BLaER1 (cell line): Measurements from ENCODE around the gene ALG1.
A peak's percentile ranks its signal among the peaks of the same experiment; 100 is the strongest.
"Not testable (repeated sequence)": the region's sequence is repeated elsewhere in the genome, so short reads cannot be mapped to it uniquely, and the experiment has no call there.

ENCODE experiments used
- H3K27ac ChIP-seq: shearing (Covaris generic); formaldehyde crosslinking; 2 replicates; pipeline ENCODE4 v1.8.1; 2022
- H3K27me3 ChIP-seq: shearing (Covaris generic); formaldehyde crosslinking; 2 replicates; pipeline ENCODE4 v1.8.1; 2022
- H3K36me3 ChIP-seq: shearing (Covaris generic); formaldehyde crosslinking; 2 replicates; pipeline ENCODE4 v1.8.1; 2022
- H3K4me1 ChIP-seq: shearing (Covaris generic); formaldehyde crosslinking; 2 replicates; pipeline ENCODE4 v1.8.1; 2022
- H3K4me2 ChIP-seq: shearing (Covaris generic); formaldehyde crosslinking; 2 replicates; pipeline ENCODE4 v1.8.1; 2022
- H3K4me3 ChIP-seq: shearing (Covaris generic); formaldehyde crosslinking; 2 replicates; pipeline ENCODE4 v1.8.1; 2022
- H3K9ac ChIP-seq: shearing (Covaris generic); formaldehyde crosslinking; 2 replicates; pipeline ENCODE4 v1.8.1; 2022
- H3K9me3 ChIP-seq: shearing (Covaris generic); formaldehyde crosslinking; 2 replicates; pipeline ENCODE4 v1.8.1; 2022
- H4K20me1 ChIP-seq: shearing (Covaris generic); formaldehyde crosslinking; 2 replicates; pipeline ENCODE4 v1.8.1; 2022
- Cebpa-rat ChIP-seq: shearing (Covaris generic); IDR thresholded peaks from 2 replicates; pipeline ENCODE4 v1.8.1; 2022

The ALG1 gene

DNA sequence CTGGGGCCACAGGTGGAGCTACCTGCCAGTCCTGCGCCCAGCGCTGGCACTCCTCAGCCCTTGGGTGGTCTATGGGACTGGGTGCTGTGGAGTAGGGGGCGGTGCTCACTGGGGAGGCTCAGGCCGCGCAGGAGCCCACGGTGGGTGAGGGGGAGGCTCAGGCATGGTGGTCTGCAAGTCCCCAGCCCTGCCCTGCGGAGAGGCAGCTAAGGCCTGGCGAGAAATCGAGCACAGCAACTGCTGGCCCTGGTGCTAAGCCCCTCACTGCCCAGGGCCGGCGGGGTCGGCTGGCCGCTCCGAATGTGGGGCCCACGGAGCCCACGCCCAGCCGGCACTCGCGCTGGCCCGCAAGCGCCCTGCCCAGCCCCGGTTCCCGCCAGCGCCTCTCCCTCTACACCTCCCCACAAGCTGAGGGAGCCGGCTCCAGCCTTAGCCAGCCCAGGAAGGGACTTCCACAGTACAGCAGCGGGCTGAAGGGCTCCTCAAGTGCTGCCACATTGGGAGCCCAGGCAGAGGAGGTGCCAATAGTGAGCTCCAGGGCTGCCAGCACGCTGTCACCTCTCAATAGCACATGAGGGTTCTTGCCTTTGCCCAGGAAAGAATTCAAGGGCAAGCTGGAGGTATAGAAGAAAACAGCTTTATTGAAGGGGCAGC lies 37.0 kb downstream of the ALG1 start:
- TF ChIP-seq Cebpa-rat, result no peak

DNA sequence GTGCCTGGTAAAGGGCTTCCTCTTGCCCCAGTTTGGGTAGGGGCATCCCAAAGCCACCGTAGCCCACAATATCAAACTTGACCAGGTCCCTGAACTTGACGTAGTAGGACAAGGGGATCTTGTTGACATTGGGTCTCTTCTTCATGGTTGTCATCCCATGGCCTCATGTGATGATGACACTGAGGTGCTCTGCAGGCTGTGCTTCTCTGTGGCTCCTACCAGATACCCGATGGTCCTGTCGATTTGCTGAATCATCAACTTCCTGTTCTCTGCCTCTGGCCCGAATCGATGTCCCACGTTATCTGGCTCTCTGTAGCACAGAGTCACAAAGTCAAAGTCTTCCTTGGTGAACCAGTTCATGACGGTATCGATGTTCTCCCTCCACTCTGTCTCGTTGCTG lies 39.3 kb downstream of the ALG1 start:
- H3K36me3 ChIP-seq, H3K4me2 ChIP-seq, H4K20me1 ChIP-seq, H3K27me3 ChIP-seq, H3K9ac ChIP-seq, H3K4me1 ChIP-seq, H3K27ac ChIP-seq, H3K4me3 ChIP-seq, H3K9me3 ChIP-seq: not testable (repeated sequence)

More for the DNA sequence above, 37.0 kb downstream of the ALG1 start:
- Histone ChIP-seq H3K27ac (no peak overlapping the region), H3K27me3 (no peaks in the 10 kb centered on the region), H3K9ac (no peak overlapping the region), H3K36me3 (no peaks in the 10 kb centered on the region), H3K9me3 (no peaks in the 10 kb centered on the region), H3K4me1 (no peaks in the 10 kb centered on the region), H4K20me1 (no peaks in the 10 kb centered on the region), H3K4me2 (no peak overlapping the region), H3K4me3 (no peak overlapping the region)

DNA sequence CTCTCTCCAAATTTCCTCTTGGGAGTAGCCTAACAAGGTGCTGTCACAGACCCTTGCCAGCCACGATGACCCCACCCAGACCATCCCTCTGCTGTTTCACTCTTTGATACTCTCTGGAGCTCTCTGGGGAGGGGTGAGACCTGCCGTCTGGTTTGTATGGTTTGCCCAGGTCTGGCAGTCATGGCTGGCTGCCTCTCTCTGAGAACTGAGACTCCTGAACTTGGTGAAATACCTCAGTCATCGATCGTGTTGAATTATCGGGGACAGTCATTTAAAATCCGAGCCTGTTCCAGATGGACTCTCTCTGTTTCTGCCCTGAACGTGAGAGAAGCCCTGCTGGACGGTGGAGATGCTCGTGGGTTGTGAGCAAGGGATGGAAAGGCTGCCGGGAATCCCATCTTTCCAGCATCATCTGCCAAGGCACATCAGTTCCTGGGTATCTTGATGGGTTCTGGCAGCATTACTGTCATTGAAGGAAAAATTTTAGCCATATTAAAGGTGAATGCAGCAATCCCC lies 45.2 kb downstream of the ALG1 start:
- H3K4me3 ChIP-seq, H3K9ac ChIP-seq, H3K9me3 ChIP-seq, H3K27ac ChIP-seq, H3K36me3 ChIP-seq: not testable (repeated sequence)
- Histone ChIP-seq H3K27me3 (peaks cover 21% of the 10 kb centered on the region), H4K20me1 (peaks cover 11% of the 10 kb centered on the region), H3K4me1 (peaks cover 13% of the 10 kb centered on the region), H3K4me2 (peak overlapping the region; percentile 50)

DNA sequence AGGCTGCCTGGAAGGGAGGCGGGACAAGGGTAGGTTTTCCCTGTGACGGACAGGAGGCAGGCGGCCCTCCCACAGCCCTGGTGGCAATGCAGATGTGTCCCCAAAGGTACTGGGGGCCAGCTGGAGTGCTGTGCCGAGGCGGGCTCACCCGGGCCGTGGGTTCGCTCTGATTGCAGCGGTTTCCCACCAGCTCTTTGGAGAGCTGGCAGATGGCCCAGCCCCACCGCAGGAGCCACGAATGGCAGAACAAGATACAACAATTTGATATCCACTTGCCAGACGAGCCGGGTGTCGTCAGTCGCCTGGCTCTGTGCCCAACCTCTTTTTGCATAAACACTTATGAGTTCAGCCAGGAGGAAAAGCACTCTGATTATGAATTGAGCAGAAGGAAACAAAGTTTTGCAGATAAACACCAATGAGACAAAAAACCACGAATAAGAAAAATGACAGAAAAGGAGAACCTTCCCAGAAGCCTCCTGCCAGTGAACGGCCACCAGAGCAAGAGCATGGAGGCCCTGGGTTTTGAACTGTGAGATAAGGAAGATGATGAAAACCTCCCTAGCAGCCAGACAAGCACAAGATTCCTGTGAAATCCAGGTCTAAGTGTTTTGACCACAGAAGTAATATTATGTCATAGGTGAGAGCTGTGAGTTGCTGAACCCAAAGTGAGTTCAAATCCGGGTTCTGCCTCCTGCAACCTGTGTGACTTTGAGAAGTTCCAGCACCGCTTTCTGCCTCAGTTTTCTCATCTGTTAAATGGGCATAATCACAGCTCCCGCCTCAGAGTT lies 45.9 kb downstream of the ALG1 start:
- H3K4me2 ChIP-seq, result peak overlapping the region; percentile 50

DNA sequence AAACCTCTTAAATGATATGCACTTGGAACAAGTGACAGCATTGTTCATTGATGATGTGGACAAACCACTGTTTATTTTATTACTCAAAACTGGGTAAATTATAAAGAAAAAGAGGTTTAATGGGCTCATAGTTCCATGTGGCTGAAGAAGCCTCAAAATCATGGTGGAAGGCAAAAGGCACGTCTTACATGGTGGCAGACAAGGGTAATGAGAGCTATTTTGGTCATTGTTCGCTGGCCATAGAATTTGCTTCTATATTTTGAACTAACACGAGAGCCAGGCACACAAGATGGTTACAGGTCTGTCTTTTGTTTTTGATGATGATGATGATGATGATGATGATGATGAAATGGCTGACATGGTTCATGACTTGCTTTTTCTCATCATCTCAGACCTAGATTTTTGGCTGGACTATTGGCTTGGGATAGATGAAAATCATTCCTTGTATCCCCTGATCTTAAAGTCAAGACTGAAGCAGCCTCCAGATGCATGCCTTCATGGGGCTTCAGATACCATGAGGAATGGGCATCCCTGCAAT lies 59.9 kb downstream of the ALG1 start:
- H3K36me3 ChIP-seq, H4K20me1 ChIP-seq, H3K4me1 ChIP-seq, H3K4me2 ChIP-seq, H3K9ac ChIP-seq, H3K9me3 ChIP-seq, H3K27me3 ChIP-seq, H3K4me3 ChIP-seq, H3K27ac ChIP-seq: not testable (repeated sequence)

More for the DNA sequence above, 45.9 kb downstream of the ALG1 start:
- H3K36me3 ChIP-seq, H3K27ac ChIP-seq, H3K9me3 ChIP-seq, H3K9ac ChIP-seq, H3K4me3 ChIP-seq: not testable (repeated sequence)
- peaks cover 21% of the 10 kb centered on the region for H3K27me3 ChIP-seq
- H4K20me1 ChIP-seq, result peaks cover 11% of the 10 kb centered on the region
- H3K4me1 ChIP-seq, result peaks cover 13% of the 10 kb centered on the region

DNA sequence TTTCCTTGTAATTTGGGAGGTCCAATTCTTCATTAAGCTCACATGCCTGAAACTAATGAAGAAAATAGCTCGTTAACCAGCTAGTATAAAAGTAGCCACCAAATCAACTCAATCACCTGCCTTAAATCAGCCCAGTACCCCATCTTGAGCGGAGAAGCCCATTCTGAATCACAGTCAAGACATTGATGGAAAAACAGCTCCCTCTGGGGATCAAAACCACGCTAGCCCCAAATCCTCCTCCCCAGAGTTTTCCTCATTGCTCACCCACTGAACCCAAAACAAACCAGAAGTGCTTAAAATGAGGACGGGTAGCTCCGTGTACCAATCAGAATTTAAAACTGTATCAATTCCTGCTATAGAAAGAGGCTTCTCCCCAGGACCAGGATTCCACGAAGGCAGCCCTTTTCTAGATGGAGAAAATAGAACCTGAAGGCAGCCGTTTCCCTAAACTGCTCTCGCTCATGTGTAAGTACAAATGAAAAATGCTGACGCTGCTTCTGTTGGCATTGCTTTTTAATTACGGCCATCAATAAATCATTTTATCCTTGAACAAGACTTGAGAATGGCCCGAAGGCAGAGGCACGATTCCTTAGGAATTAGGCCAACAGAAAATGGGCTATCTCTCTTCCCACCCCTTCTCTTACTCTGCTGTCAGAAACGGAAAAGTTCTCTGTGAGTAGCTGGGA lies 61.4 kb downstream of the ALG1 start:
- not testable (repeated sequence) for H3K4me1 ChIP-seq, H3K9me3 ChIP-seq, H3K9ac ChIP-seq, H3K4me3 ChIP-seq, H3K36me3 ChIP-seq, H3K4me2 ChIP-seq, H3K27me3 ChIP-seq, H3K27ac ChIP-seq, H4K20me1 ChIP-seq

DNA sequence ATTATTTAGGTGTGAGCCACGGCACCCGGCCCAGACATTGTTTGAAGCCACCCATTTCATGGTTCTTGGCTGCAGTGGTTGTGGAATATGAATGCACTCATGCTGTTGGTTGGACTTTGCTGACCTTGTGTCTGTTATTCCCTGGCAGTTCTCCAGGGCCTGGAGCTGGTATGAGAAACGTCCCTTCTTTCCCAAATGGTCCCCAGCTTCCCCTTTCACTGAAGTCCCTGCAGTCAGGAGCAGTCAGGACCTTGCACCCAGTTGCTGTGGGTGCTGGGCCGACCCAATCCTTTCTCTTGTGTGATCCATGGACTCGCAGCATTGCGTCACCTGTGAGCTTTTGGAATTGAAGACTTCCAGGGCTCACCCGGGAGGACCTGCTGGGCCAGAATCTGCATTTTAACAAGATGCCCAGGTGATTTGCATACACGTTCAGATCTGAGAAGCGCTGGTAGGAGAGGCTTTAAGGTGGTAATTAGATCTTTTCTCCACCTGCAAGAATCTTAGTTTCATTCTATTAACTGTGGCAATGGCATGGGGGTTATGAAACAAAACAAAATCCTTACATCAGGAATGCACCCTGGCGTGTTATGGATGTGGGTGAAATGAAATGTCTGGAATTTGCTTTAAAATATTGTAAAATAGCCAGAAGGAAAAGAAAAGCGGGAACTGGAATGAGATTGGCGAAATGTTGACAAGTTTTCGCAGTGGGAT lies 63.3 kb downstream of the ALG1 start:
- not testable (repeated sequence) for H3K4me2 ChIP-seq, H3K36me3 ChIP-seq, H3K9ac ChIP-seq, H3K4me1 ChIP-seq, H3K9me3 ChIP-seq, H3K27me3 ChIP-seq, H3K27ac ChIP-seq, H3K4me3 ChIP-seq, H4K20me1 ChIP-seq
